HG03066 (cell line): ENCODE results near the gene TUBG2.
"Not testable (repeated sequence)": the region's sequence is repeated elsewhere in the genome, so short reads cannot be mapped to it uniquely, and the experiment has no call there.

Experiments
- ATAC-seq: cut with Tn5 transposase; IDR thresholded peaks from one replicate; pipeline ENCODE4 v1.9.1; 2021; ENCODE audit warnings: low read depth; ENCODE audit not compliant: unreplicated experiment

Gene TUBG2

GRCh38 chr17:42659079-42659931 lies at the start of gene TUBG2:
Gene TUBG2, plus strand, starts transcription at chr17:42659284. Its CDS starts 220 bp downstream, at chr17:42659504.
- no peak for ATAC-seq

GRCh38 chr17:42609814-42610801 lies 49.0 kb upstream of the TUBG2 start:
- not testable (repeated sequence) for ATAC-seq

DNA sequence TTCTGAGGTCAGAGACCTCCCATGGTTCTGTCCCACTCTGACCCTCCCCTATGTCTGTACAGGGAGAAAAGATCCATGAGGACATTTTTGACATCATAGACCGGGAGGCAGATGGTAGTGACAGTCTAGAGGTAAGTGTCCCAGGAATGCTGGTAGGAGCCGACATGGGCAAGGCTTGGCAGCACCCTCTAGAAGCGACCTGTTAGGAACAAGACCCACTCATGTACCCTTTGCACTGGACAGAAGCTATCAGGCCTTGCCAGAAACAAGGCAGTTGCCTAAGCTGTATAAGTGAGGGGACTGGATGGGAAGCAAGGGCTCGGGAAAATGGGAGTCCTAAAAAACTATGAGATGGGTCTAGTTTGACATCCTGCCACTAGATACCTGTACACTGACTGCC lies 47.1 kb upstream of the TUBG2 start:
- no peak for ATAC-seq

DNA sequence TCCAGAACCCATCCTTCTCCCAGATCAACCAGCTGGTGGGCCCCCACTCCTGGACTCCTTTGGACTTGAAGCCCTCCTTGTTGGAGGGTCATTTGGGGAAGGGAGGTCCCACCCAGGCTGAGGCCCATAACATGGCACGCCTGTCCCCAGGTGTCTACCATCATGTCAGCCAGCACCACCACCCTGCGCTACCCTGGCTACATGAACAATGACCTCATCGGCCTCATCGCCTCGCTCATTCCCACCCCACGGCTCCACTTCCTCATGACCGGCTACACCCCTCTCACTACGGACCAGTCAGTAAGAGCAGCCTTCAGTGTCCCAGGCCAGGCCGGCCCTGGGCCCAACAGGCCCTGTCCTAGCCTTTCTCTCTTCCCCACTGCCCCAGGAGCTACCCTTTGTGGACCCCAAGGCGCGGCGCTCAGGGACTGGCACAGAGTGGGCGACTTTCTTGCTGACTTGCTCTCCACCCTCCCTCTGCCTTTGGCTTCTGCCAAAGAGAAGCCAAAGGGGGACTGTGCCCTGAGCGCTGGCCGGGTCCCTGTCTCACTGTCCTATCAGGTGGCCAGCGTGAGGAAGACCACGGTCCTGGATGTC lies 45.3 kb upstream of the TUBG2 start:
- ATAC-seq = no peak

GRCh38 chr17:42617956-42618431 lies 41.1 kb upstream of the TUBG2 start:
- no peak for ATAC-seq

DNA sequence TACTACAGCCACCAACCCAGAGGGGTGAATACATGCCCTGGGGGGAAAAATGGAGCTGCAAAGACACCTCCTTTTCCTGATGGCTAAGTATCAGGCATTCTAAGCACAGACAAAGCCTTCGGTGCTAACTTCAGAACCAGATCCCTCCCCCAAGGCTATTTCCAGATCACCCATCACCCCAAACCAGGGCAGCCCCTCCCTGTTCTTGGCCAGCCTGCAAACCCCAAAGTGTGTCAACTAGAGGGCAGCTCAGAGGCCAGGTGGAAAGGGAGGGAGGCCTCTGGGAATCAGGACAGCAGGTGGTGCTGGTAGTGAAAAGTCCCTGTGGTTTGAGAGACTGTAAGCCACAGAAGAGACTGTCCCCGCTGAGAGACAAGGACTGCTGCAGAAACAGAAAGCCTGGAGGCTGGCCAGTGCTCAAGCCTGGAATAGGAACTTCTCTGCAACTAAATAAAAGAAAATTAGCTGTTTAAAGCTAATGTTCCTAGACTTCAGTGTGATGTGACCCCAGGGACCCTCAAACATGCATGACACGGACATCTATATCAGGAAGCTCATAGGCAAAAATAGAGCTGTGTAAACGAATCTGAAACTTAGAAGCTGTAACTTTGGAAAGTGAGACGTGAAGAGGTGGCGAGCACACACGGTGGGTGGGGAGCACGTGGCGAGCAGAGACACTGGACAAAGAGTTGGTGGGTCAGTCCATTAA lies 40.5 kb upstream of the TUBG2 start:
- ATAC-seq = peak; percentile 85

DNA sequence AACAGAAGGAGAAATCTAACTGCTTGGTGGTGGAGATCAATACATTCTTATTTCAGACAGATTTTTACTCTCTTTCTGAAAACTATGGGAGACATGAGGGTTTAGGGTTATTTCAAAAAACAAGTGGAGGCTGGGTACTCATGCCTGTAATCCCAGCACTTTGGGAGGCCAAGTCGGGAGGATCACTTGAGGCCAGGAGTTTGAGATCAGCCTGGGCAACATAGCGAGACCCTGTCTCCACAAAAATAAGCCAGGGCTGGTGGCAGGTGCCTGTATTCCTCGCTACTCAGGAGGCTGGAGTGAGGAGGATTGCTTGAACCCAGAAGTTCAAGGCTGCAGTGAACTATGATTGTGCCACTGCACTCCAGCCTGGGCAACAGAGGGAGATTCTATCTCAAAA lies 37.1 kb upstream of the TUBG2 start:
- not testable (repeated sequence) for ATAC-seq

DNA sequence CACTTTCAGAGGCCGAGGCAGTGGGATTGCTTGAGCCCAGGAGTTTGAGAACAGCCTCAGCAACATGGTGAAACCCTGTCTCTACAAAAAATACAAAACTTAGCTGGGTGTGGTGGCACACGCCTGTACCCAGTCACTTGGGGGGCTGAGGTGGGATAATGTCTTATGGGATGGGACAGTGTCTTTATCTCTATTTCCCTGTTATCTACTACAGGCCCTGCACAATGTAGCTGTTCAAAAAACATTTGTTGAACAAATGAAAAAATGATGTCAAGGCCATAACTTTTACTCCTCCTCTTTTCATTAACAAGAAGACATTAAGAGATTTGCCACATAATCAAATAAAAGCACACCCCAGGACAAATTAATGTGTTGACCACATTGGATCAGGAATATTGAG lies 35.8 kb upstream of the TUBG2 start:
- no peak for ATAC-seq

- no peak for ATAC-seq
Measured at GRCh38 chr17:42623732-42624596, 35.1 kb upstream of the TUBG2 start.

DNA sequence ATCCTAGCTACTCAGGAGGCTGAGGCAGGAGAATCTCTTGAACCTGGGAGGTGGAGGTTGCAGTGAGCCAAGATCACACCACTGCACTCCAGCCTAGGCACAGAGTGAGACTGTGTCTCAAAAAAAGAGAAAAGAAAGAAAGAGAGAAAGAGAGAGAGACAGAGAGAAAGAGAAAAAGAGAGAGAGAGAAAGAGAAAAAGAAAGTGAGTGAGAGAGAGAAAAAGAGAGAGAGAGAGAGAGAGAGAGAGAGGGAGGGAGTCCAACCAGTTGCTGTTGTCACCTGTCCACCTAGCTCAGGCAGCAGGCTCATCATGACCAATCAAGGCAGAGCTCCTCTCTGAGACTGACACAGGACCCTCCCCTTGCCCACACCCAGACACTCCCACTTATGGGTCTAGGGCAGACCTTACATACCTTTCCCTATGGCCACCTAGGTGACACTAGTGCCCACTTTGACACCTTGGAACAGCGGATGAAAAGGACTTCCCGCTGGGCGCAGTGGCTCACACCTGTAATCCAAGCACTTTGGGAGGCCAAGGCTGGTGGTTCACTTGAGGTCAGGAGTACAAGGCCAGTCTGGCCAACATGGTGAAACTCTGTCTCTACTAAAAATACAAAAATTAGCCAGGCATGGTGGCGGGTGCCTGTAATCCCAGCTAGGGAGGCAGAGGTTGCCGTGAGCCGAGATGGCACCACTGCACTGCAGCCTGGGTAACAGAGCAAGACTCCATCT lies 31.9 kb upstream of the TUBG2 start:
- not testable (repeated sequence) for ATAC-seq

GRCh38 chr17:42629411-42630009 lies 29.6 kb upstream of the TUBG2 start:
- ATAC-seq = no peak

- ATAC-seq = no peak
Measured at GRCh38 chr17:42632949-42633444, 26.1 kb upstream of the TUBG2 start.

- no peak for ATAC-seq
Measured at GRCh38 chr17:42639525-42640113, 19.5 kb upstream of the TUBG2 start.

DNA sequence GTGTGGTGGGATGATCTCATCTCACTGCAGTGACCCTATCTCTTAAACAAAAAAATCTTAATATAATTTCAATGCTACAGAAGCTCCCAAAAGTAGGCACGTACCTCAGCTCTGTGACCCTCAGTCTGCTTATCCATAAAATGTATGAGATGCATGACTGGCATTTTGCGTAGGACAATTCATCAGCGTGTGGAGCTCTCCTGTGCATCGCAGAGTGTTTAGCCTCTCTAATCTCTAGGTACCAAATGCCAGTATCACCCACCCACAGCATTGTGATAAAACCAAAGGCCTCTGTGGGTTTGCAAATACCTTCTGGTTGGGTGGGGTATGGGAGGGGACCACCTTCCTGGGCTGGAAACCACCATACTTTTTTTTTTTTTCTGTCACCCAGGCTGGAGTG lies 19.0 kb upstream of the TUBG2 start:
- no peak for ATAC-seq

DNA sequence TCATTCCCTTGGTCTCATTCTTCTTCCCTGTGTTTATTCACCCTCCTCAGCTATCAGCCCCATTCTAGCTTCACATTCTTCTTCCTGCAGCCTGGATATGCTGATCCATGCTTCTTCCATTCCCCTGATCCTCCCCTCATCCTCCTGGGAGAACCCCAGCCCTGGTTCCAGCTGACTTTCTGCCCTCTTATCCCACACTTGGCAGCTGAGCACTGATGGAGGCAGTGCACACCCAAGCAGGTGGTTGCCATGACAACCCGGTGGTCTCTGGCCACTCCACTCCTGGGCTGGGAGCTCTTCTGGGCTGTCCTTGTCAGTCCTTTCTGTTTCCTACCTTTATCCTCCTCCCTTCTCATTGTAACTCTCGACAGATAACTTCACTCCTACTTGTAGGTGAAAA lies 16.7 kb upstream of the TUBG2 start:
- no peak for ATAC-seq

- ATAC-seq = no peak
Measured at GRCh38 chr17:42647778-42648177, 11.3 kb upstream of the TUBG2 start.

DNA sequence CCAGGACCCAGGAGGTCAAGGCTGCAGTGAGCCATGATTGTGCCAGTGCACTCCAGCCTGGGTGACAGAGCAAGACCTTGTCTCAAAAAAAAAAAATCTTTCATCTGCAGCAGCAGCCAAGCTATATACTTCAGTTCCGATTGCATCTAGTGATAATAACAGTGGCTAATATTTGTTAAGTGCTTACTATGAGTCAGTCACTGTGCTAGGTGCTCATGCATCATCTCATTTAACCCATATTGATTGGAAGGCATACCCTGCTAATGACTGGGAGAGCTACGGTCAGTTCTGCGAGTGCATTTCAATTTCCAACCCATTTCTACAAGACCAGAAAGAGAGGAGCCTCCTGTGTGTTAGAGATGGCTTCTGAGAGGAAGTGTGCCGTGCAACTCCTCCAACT lies 7.7 kb upstream of the TUBG2 start:
- ATAC-seq = no peak
